GM23338 (cell line): ENCODE data around the gene ADSS1.

Experiments
- CREB1 ChIP-seq: fragments of 250-450 bp; sonication (Bioruptor Pico); IDR thresholded peaks from 2 replicates; pipeline ENCODE4 v1.5.0; 2020; ENCODE audit warnings: low read depth, mild to moderate bottlenecking, moderate library complexity
- CTCF ChIP-seq, 2 experiments: fragments of 200-600 bp in 1 of 2; sonication (generic) in 1 of 2; conservative IDR thresholded peaks; 2 replicates each; pipeline versions ENCODE4 v1.5.1 to v1.6.1; 2016 to 2017; ENCODE audit warnings: antibody characterized with exemption in 2 of 2, low read depth in 2 of 2, mild to moderate bottlenecking in 2 of 2, moderate library complexity in 1 of 2
- EZH2 ChIP-seq: fragments of 200-600 bp; sonication (generic); IDR thresholded peaks from one replicate; pipeline ENCODE4 v1.8.0; 2017; ENCODE audit warnings: antibody characterized with exemption, mild to moderate bottlenecking, low read depth; ENCODE audit not compliant: unreplicated experiment
- EZH2phosphoT487 ChIP-seq: fragments of 200-600 bp; sonication (generic); IDR thresholded peaks from one replicate; pipeline ENCODE4 v1.8.1; 2018; ENCODE audit warnings: antibody characterized with exemption; ENCODE audit not compliant: unreplicated experiment
- JUNB ChIP-seq: IDR thresholded peaks from one replicate; pipeline ENCODE4 v1.6.1; 2016; ENCODE audit warnings: antibody characterized with exemption; ENCODE audit not compliant: unreplicated experiment
- NANOG ChIP-seq: IDR thresholded peaks from 2 replicates; pipeline ENCODE4 v1.6.1; 2016; ENCODE audit warnings: antibody characterized with exemption, borderline replicate concordance
- POLR2AphosphoS5 ChIP-seq: IDR thresholded peaks from 2 replicates; pipeline ENCODE4 v1.6.1; 2016; ENCODE audit warnings: antibody characterized with exemption, low read depth
- ZNF114 ChIP-seq: fragments of 250-450 bp; sonication (Bioruptor Pico); IDR thresholded peaks from 2 replicates; pipeline ENCODE4 v1.5.0; 2020; ENCODE audit warnings: mild to moderate bottlenecking, moderate library complexity
- ZNF331 ChIP-seq: fragments of 250-450 bp; sonication (Bioruptor Pico); IDR thresholded peaks from 2 replicates; pipeline ENCODE4 v1.5.0; 2020; ENCODE audit warnings: low read depth, mild to moderate bottlenecking, moderate library complexity
- TF ChIP-seq, protein P1 (sequence below): IDR thresholded peaks from one replicate; pipeline ENCODE4 v1.6.1; 2018; ENCODE audit warnings: antibody characterized with exemption; ENCODE audit not compliant: unreplicated experiment

- TF ChIP-seq CTCF (conservative IDR thresholded peaks at IDR 0.05; ENCODE audit: low read depth in 2 of 2), result no peak
- TF ChIP-seq EZH2, result no peak
- TF ChIP-seq, protein P1, sequence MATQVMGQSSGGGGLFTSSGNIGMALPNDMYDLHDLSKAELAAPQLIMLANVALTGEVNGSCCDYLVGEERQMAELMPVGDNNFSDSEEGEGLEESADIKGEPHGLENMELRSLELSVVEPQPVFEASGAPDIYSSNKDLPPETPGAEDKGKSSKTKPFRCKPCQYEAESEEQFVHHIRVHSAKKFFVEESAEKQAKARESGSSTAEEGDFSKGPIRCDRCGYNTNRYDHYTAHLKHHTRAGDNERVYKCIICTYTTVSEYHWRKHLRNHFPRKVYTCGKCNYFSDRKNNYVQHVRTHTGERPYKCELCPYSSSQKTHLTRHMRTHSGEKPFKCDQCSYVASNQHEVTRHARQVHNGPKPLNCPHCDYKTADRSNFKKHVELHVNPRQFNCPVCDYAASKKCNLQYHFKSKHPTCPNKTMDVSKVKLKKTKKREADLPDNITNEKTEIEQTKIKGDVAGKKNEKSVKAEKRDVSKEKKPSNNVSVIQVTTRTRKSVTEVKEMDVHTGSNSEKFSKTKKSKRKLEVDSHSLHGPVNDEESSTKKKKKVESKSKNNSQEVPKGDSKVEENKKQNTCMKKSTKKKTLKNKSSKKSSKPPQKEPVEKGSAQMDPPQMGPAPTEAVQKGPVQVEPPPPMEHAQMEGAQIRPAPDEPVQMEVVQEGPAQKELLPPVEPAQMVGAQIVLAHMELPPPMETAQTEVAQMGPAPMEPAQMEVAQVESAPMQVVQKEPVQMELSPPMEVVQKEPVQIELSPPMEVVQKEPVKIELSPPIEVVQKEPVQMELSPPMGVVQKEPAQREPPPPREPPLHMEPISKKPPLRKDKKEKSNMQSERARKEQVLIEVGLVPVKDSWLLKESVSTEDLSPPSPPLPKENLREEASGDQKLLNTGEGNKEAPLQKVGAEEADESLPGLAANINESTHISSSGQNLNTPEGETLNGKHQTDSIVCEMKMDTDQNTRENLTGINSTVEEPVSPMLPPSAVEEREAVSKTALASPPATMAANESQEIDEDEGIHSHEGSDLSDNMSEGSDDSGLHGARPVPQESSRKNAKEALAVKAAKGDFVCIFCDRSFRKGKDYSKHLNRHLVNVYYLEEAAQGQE, result no peak
- no peak for TF ChIP-seq CREB1
- no peak for TF ChIP-seq EZH2phosphoT487
- TF ChIP-seq POLR2AphosphoS5, result no peak
- no peak for TF ChIP-seq JUNB
- no peak for TF ChIP-seq NANOG
- TF ChIP-seq ZNF331 (CRISPR knock-in tag), result no peak
- TF ChIP-seq ZNF114 (CRISPR knock-in tag), result no peak
Measured at GRCh38 chr14:104698688-104699425, 25.2 kb upstream of the ADSS1 start.
